SH-SY5Y (cell line): Measurements from ENCODE around the gene AAK1.

Source experiments
- GATA2 ChIP-seq: IDR thresholded peaks from 2 replicates; pipeline ENCODE4 v1.6.1; 2011; ENCODE audit warnings: mild to moderate bottlenecking, low read depth, low read length
- GATA3 ChIP-seq: IDR thresholded peaks from 2 replicates; pipeline ENCODE4 v1.6.1; 2011; ENCODE audit warnings: low read depth, mild to moderate bottlenecking, low read length, moderate library complexity

DNA sequence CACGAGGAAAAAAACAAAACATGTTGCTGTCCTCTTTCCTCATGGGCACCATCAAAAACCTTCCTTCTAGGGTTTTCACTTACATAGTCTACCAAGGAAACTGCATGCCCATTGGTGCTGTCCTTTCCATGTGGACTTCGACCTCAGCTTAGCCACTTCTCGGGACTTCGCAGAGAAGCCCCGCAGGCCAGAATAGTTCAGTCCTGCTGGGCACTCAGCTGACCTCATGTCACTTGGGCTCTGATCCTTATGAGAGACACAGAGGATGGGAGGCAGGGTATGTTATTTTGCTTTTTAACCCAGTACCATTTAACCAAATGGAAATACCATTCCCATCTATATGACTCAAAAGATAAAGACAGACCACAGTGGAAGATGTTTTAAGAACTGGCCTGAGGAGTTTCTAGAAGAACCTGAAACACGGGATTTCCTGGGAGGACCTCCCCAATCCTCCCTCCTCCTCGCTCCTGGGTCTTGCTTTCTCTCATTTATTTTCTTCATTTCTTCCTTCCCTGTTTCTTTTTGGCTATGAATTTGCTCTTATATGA is 28.4 kb downstream of the AAK1 start:
- TF ChIP-seq GATA2 (no peak), GATA3 (no peak)
